ENCODE data around the gene ZBTB2.
"Not testable (repeated sequence)": the region's sequence is repeated elsewhere in the genome, so short reads cannot be mapped to it uniquely, and the experiment has no call there.

ZBTB2 gene

GRCh38 chr6:151350442-151351145 lies 40.8 kb downstream of the ZBTB2 start:
- Histone ChIP-seq H3K36me3 (no peaks in the 10 kb centered on the region), H3K4me1 (no peaks in the 10 kb centered on the region), H3K27me3 (no peaks in the 10 kb centered on the region), H3K9me3 (no peaks in the 10 kb centered on the region), H3K4me3 (ENCODE audit: low read depth, low read length) (no peak overlapping the region)
- TF ChIP-seq, protein P1, sequence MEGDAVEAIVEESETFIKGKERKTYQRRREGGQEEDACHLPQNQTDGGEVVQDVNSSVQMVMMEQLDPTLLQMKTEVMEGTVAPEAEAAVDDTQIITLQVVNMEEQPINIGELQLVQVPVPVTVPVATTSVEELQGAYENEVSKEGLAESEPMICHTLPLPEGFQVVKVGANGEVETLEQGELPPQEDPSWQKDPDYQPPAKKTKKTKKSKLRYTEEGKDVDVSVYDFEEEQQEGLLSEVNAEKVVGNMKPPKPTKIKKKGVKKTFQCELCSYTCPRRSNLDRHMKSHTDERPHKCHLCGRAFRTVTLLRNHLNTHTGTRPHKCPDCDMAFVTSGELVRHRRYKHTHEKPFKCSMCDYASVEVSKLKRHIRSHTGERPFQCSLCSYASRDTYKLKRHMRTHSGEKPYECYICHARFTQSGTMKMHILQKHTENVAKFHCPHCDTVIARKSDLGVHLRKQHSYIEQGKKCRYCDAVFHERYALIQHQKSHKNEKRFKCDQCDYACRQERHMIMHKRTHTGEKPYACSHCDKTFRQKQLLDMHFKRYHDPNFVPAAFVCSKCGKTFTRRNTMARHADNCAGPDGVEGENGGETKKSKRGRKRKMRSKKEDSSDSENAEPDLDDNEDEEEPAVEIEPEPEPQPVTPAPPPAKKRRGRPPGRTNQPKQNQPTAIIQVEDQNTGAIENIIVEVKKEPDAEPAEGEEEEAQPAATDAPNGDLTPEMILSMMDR (IDR thresholded peaks at IDR 0.05; ENCODE audit: low read depth, low read length) = no peak
- DNase-seq = no peak

DNA sequence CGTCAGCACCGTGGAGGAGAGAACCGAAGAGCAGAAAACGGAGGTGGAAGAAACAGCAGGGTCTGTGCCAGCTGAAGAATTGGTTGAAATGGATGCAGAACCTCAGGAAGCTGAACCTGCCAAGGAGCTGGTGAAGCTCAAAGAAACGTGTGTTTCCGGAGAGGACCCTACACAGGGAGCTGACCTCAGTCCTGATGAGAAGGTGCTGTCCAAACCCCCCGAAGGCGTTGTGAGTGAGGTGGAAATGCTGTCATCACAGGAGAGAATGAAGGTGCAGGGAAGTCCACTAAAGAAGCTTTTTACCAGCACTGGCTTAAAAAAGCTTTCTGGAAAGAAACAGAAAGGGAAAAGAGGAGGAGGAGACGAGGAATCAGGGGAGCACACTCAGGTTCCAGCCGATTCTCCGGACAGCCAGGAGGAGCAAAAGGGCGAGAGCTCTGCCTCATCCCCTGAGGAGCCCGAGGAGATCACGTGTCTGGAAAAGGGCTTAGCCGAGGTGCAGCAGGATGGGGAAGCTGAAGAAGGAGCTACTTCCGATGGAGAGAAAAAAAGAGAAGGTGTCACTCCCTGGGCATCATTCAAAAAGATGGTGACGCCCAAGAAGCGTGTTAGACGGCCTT lies 41.6 kb downstream of the ZBTB2 start:
- no peaks in the 10 kb centered on the region for H3K9me3 ChIP-seq
- no peak overlapping the region for H3K4me3 ChIP-seq (ENCODE audit: low read depth, low read length)
- TF ChIP-seq, protein P1 (IDR thresholded peaks at IDR 0.05; ENCODE audit: low read depth, low read length) = no peak
- no peaks in the 10 kb centered on the region for H3K27me3 ChIP-seq
- no peak for DNase-seq
- no peaks in the 10 kb centered on the region for H3K36me3 ChIP-seq
- H3K4me1 ChIP-seq = no peaks in the 10 kb centered on the region

DNA sequence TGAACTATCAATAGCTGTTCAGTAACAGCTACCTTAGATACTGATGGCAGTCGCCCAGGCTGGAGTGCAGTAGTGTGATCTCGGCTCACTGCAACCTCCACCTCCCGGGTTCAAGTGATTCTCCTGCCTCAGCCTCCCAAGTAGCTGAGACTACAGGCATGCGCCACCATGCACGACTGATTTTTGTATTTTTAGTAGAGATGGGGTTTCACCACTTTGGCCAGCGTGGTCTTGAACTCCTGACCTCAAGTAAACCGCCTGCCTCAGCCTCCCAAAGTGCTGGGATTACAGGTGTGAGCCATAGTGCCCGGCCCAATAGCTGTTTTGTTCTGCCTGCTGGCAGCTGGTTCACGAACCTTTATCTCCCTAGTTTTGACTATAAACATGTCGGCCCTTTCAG lies 48.6 kb downstream of the ZBTB2 start:
- not testable (repeated sequence) for H3K36me3 ChIP-seq; H3K4me3 ChIP-seq (ENCODE audit: low read depth, low read length); DNase-seq; H3K27me3 ChIP-seq; H3K9me3 ChIP-seq; H3K4me1 ChIP-seq

- TF ChIP-seq, protein P1 (IDR thresholded peaks at IDR 0.05; ENCODE audit: low read depth, low read length) = no peak
- Histone ChIP-seq H3K9me3 (no peaks in the 10 kb centered on the region), H3K27me3 (no peaks in the 10 kb centered on the region), H3K4me1 (no peaks in the 10 kb centered on the region), H3K36me3 (no peaks in the 10 kb centered on the region), H3K4me3 (ENCODE audit: low read depth, low read length) (no peak overlapping the region)
- DNase-seq = no peak
Measured at GRCh38 chr6:151341476-151342195, 49.7 kb downstream of the ZBTB2 start.

DNA sequence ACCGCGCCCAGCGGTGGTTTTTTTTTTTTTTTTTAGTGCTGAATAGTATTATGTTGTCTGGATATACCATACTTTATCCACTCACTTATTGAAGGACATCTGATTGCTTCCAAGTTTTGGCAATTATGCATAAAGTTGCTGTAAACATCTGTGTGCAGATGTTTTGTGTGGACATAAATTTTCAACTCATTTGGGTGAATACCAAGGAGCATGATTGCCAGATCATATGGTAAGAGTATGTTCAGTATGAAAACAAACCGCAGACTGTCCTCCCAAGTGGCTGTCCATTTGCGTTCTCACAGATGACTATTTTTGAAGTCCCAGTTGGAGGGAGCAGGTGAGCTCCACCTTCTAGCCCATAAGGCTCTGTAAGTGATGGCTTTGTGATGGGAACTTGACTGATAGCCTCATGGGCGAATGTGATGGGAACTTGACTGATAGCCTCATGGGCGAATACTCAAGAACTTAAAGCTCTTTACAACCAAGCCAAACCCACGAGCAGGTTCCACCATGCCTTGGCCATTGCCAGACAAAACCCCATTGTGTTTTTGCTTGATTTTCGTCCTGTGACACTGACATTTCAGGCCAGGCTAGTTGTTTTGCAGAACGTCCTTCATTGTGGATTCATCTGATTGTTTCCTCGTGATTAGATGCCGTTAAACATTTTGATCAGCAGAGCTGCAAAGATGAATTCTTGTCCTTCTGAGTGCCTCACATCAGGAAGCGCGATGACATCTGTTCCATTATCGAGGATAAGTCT lies 51.0 kb downstream of the ZBTB2 start:
- H3K4me3 ChIP-seq (ENCODE audit: low read depth, low read length) = no peak overlapping the region
- no peak for DNase-seq
- no peaks in the 10 kb centered on the region for H3K9me3 ChIP-seq
- TF ChIP-seq, protein P1 (IDR thresholded peaks at IDR 0.05; ENCODE audit: low read depth, low read length) = no peak
- no peaks in the 10 kb centered on the region for H3K4me1 ChIP-seq
- no peaks in the 10 kb centered on the region for H3K36me3 ChIP-seq
- H3K27me3 ChIP-seq = no peaks in the 10 kb centered on the region

- DNase-seq = no peak
- no peaks in the 10 kb centered on the region for H3K9me3 ChIP-seq
- no peaks in the 10 kb centered on the region for H3K36me3 ChIP-seq
- no peaks in the 10 kb centered on the region for H3K27me3 ChIP-seq
- TF ChIP-seq, protein P1 (IDR thresholded peaks at IDR 0.05; ENCODE audit: low read depth, low read length) = no peak
- H3K4me3 ChIP-seq (ENCODE audit: low read depth, low read length) = no peak overlapping the region
- H3K4me1 ChIP-seq = no peaks in the 10 kb centered on the region
Measured at GRCh38 chr6:151339369-151339768, 52.0 kb downstream of the ZBTB2 start.
